ENCODE measurements around the gene RAP1GAP2.
"Not testable (repeated sequence)": the region's sequence is repeated elsewhere in the genome, so short reads cannot be mapped to it uniquely, and the experiment has no call there.

Gene RAP1GAP2

DNA sequence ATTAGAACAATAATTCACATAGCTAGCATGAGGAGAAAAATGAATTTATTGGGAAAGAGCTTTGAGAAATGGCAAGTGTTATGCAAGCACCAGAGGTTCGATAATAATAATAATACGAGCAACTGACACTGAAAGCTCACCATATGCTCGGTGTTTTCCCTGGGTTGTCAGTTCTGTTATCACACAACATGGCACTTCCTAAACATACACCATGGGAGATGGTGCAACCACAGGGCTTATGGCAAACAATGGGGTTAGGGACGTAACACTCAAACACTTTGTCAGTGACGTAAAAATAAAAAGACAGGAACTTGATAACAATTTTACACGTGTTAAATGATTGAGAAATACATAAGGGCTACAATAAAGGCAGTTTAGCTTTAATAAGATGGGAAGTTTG lies 243.5 kb downstream of the RAP1GAP2 start:
- DNase-seq (ENCODE audit: low read depth in 2 of 2), result no peak

- no peak for DNase-seq (ENCODE audit: low read depth in 2 of 2)
Observed at GRCh38 chr17:3040882-3041281, 244.6 kb downstream of the RAP1GAP2 start.

DNA sequence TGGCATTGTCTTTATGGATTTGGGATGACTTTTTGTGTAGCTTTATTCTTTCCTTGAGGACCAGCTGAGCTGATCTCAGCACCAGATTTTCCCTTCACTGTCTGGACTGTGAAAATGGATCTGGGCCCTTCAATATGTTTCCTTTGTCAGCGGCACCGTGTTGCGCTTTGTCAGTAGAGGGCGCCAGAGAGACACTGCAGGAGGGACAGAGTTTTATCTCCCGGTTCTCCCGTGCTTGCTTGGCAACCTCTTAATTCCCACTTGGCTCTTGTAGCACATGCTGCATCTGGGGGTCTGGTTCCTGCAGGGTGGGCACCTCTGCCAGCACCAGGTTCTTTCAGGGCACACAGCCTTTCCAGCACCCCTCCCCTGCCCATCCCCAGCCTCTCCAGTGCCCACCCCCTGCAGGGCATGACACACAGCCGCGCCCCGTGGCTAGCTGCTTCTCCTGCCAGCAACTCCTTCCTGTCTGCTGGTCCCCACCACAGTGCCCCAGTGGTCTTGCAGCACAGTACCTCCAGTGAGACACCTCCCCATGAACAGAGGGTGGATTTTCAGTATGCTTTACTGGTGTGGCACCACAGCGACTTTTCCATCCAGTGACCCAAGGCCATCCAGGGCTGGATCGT lies 247.6 kb downstream of the RAP1GAP2 start:
- DNase-seq (ENCODE audit: low read depth in 2 of 2), result peak; percentile 13 to 22

DNA sequence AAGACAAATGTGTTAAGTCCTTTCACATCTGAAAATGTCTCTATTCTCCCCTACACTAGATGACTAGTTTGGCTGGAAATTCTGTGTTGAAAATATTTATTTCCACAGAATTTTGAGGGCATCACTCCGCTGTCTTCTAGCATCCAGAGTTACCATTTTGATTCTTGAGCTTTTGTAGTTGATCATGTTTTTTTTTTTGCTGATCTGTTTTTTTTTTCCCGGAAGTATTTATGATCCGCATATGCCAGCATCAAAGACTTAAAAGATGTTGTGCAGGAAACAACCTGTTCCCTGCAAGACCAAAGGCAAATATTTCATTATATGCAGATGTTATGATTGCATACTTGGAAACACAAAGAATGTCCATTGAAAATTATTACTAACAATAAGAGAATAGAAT lies 250.5 kb downstream of the RAP1GAP2 start:
- DNase-seq (ENCODE audit: low read depth in 2 of 2), result no peak

- DNase-seq (ENCODE audit: low read depth in 2 of 2), result peak; percentile 86 to 94
Observed at GRCh38 chr17:3048727-3049471, 252.7 kb downstream of the RAP1GAP2 start.

DNA sequence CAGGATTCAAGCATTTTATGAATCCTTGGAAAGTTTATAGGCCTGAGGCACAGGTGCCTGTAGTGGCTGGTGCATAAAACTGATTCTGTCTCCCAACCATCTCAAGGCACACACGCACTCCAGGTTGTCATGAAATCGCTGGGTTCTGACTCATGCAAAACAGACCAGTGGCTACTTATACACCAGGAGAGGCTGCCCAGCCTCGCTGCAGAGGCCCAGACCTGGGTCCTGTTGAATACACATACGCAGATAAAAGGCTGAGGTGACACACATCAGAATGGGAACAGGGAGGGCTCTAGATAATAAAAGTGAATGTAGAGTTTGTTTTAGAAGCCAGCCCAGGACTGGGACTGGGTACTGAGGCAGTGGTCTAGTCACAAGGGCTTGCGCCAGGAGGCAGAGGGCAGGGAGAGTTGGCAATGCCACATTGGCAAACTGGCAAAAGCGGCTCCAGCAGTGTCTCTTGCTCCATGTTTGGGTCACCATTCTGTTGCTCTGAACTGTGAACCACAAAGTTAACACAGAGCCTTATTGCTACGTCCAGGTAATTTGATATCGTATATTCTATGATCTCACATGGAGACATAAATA lies 253.6 kb downstream of the RAP1GAP2 start:
- DNase-seq (ENCODE audit: low read depth in 2 of 2), result no peak

GRCh38 chr17:3054868-3055267 lies 258.6 kb downstream of the RAP1GAP2 start:
- DNase-seq (ENCODE audit: low read depth in 2 of 2), result not testable (repeated sequence)

DNA sequence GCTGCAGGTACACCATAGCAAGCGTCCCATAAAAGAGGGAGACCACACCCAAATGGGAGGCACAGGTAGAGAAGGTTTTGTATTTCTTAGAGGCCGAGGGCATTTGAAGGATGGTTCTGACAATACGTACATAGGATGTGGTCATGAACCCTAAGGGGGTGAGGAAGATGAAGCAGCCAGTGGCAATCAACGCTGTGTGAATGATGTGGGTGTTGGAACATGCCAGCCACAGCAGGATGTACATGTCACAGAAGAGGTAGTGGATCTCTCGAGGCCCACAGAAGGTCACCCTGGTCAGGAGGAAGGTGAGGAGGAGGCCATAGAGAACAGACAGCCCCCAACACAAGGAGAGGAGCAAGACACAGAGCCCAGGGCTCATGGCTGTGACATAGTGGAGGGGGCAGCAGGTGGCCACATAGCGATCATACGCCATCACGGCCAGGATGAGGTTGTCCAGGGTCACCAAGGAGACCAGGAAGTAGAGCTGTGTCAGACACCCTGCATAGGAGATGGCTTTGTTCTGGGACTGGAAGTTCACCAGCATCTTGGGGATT lies 266.7 kb downstream of the RAP1GAP2 start:
- DNase-seq (ENCODE audit: low read depth in 2 of 2), result not testable (repeated sequence)

DNA sequence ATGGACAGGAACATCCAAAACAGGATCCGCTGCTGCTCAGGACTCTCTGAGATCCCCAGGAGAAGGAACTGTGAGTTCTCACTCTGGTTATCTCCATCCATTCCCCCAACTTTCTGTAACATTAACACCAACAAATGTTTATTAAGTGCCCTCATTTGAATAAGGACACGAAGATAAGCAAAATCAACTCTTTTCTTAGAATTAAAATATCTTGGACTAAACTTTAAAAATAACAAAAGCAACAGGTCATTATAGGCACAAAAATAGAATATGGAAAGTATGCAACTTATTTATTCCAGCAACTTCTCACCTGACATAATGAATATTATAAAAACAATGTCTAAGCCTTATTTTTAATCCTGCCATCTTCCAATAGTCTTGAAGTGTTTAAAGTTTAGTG lies 267.3 kb downstream of the RAP1GAP2 start, which contains the start of gene OR1D5:
Gene OR1D5 (minus strand): TSS at position 101 of the 400 bp plus-strand sequence. CDS start 0 bp downstream, at position 101.
- DNase-seq (ENCODE audit: low read depth in 2 of 2), result not testable (repeated sequence)

- DNase-seq (ENCODE audit: low read depth in 2 of 2), result not testable (repeated sequence)
Observed at GRCh38 chr17:3065192-3065591, 269.0 kb downstream of the RAP1GAP2 start.

DNA sequence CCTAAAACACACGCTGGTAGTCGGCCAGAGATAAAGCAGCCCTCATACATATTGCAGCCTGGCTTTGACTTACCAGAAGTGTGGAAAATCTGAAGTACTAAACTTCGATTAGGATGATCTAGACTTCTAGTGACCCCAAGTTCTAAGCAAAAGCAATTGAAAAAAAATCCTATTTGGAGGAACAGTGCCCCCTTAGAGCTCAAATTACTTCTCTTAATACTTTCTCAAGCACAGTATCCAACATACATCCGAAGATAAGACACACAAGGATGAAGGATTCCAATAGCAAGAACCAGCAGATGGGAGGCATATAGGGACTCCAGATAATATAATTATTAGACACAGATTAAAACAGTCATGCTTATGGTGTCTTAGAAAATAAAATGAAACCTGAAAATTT lies 277.6 kb downstream of the RAP1GAP2 start:
- not testable (repeated sequence) for DNase-seq (ENCODE audit: low read depth in 2 of 2)

All from stimulated activated CD4-positive, alpha-beta T cell treated with anti-CD3 and anti-CD28 coated beads, Interleukin-4, amount 100 ng/mL, for 48 hours (primary cell).